HepG2 (cell line): Measurements from ENCODE around the gene MC1R. TPM values are rescaled to one million over a fixed set of nuclear protein-coding genes. Genes with fewer than 3 reads are reported as not detected.
A peak's percentile ranks its signal among the peaks of the same experiment; 100 is the strongest.

Source experiments
- CHD2 ChIP-seq: IDR thresholded peaks from 2 replicates; pipeline ENCODE4 v1.6.1; 2011; ENCODE audit warnings: low read depth, low read length, improper control_type of control experiment
- KAT8 ChIP-seq: IDR thresholded peaks from 2 replicates; pipeline ENCODE4 v1.6.1; 2016; ENCODE audit warnings: missing genetic modification reagents, missing compliant biosample characterization
- LCORL ChIP-seq, 2 experiments: fragments of 450-650 bp in 1 of 2; sonication (generic) in 1 of 2; formaldehyde crosslinking in 1 of 2; IDR thresholded peaks; 2 replicates each; pipeline versions ENCODE4 v1.5.0 to v1.6.1; 2017 to 2020; ENCODE audit warnings: antibody characterized with exemption in 1 of 2, missing genetic modification reagents in 1 of 2
- MBNL3 ChIP-seq: fragments of 250-450 bp; sonication (Bioruptor Pico); conservative IDR thresholded peaks from 2 replicates; pipeline ENCODE4 v1.8.0; 2022; ENCODE audit warnings: mild to moderate bottlenecking, inconsistent platforms
- MYC ChIP-seq: sonication (generic); formaldehyde crosslinking; IDR thresholded peaks from 2 replicates; pipeline ENCODE4 v1.9.0; 2021; ENCODE audit warnings: missing genetic modification reagents, borderline replicate concordance
- NR2F2 ChIP-seq: IDR thresholded peaks from 2 replicates; pipeline ENCODE4 v1.6.1; 2012; ENCODE audit warnings: low read depth, inconsistent platforms, borderline replicate concordance
- SMARCC2 ChIP-seq: fragments of 450-650 bp; IDR thresholded peaks from 2 replicates; pipeline ENCODE4 v1.6.1; 2017; ENCODE audit warnings: antibody characterized with exemption, mild to moderate bottlenecking
- SOX5 ChIP-seq: IDR thresholded peaks from 2 replicates; pipeline ENCODE4 v1.6.1; 2016; ENCODE audit warnings: borderline replicate concordance
- XRCC5 ChIP-seq: fragments of 200-400 bp; formaldehyde crosslinking; optimal IDR thresholded peaks from 2 replicates; pipeline ENCODE3; 2017; ENCODE audit warnings: mild to moderate bottlenecking, low read length
- polyA plus RNA-seq, 8 experiments: library from polyadenylated mRNA; depleted of rRNA in 3 of 8; stranded (reverse) in 7 of 8; unstranded in 1 of 8; fragments of >200 nt; fragmentation: Illumina TruSeq in 4 of 8; extraction: Trizol in 4 of 8; gene quantifications; 2 replicates each; pipeline versions ENCODE4 v1.2.1 to v1.2.3, GENCODE V29; 2011 to 2016; ENCODE audit warnings: low read depth in 4 of 8, missing spikeins in 1 of 8, mixed read lengths in 1 of 8; ENCODE audit not compliant: insufficient read depth in 1 of 8
- total RNA-seq, 5 experiments: library from RNA; depleted of rRNA; stranded (reverse); fragments of >200 nt; fragmentation: Illumina TruSeq; extraction: Trizol; gene quantifications; 2 replicates each; pipeline ENCODE4 v1.2.3, GENCODE V29; 2016; ENCODE audit warnings: low read depth in 1 of 5
- TF ChIP-seq, protein P1 (sequence below), 2 experiments: fragments of 450-650 bp in 1 of 2; sonication (generic) in 1 of 2; formaldehyde crosslinking in 1 of 2; IDR thresholded peaks; 2 replicates each; pipeline versions ENCODE4 v1.6.1 to v1.8.0; 2016 to 2022; ENCODE audit warnings: antibody characterized with exemption in 1 of 2, mild to moderate bottlenecking in 1 of 2, missing genetic modification reagents in 1 of 2
- TF ChIP-seq, protein P2 (sequence below): sonication (generic); IDR thresholded peaks from 2 replicates; pipeline ENCODE4 v1.6.1; 2016; ENCODE audit warnings: low read depth, borderline replicate concordance
- TF ChIP-seq, protein P3 (sequence below): conservative IDR thresholded peaks from 2 replicates; pipeline ENCODE4 v1.6.1; 2018; ENCODE audit warnings: missing genetic modification reagents
- TF ChIP-seq, protein P4 (sequence below): IDR thresholded peaks from 2 replicates; pipeline ENCODE4 v1.6.1; 2016; ENCODE audit warnings: low read depth, control low read depth
- TF ChIP-seq, protein P5 (sequence below): sonication (generic); formaldehyde crosslinking; IDR thresholded peaks from 2 replicates; pipeline ENCODE4 v1.4.0; 2020; ENCODE audit warnings: mild to moderate bottlenecking, missing genetic modification reagents
- TF ChIP-seq, protein P6 (sequence below): sonication (generic); formaldehyde crosslinking; IDR thresholded peaks from 2 replicates; pipeline ENCODE4 v1.8.0; 2022; ENCODE audit warnings: mild to moderate bottlenecking, missing genetic modification reagents; ENCODE audit not compliant: insufficient replicate concordance

MC1R gene
- total and polyA plus RNA-seq, 2 of the 13 experiments (the other 11 are each of a cell fraction or from before 2014, with no cell fraction given), result 9.1 to 14.8 TPM

DNA sequence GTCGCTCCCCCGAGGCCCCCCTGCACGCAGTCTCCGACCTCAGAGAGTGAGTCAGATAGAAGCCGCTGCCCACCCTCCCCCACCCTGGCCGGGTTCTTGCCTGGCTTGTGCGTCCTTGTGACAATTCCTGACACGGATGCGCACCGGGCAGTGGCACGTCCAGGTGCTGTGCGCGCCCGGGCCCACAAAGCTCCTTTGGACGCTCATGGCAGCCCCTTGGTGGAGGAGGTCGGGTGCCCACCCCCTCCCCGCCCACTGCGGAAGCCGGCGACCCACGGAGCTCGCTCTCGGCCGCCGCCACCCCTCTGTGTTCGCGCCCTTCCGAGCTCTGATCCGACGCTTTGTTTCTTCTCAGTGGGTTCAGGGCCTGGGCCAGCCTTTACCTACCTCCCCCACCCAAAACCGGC is 3.8 kb downstream of the MC1R start (continued):
- TF ChIP-seq, protein P1, sequence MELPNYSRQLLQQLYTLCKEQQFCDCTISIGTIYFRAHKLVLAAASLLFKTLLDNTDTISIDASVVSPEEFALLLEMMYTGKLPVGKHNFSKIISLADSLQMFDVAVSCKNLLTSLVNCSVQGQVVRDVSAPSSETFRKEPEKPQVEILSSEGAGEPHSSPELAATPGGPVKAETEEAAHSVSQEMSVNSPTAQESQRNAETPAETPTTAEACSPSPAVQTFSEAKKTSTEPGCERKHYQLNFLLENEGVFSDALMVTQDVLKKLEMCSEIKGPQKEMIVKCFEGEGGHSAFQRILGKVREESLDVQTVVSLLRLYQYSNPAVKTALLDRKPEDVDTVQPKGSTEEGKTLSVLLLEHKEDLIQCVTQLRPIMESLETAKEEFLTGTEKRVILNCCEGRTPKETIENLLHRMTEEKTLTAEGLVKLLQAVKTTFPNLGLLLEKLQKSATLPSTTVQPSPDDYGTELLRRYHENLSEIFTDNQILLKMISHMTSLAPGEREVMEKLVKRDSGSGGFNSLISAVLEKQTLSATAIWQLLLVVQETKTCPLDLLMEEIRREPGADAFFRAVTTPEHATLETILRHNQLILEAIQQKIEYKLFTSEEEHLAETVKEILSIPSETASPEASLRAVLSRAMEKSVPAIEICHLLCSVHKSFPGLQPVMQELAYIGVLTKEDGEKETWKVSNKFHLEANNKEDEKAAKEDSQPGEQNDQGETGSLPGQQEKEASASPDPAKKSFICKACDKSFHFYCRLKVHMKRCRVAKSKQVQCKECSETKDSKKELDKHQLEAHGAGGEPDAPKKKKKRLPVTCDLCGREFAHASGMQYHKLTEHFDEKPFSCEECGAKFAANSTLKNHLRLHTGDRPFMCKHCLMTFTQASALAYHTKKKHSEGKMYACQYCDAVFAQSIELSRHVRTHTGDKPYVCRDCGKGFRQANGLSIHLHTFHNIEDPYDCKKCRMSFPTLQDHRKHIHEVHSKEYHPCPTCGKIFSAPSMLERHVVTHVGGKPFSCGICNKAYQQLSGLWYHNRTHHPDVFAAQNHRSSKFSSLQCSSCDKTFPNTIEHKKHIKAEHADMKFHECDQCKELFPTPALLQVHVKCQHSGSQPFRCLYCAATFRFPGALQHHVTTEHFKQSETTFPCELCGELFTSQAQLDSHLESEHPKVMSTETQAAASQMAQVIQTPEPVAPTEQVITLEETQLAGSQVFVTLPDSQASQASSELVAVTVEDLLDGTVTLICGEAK (IDR thresholded peaks at IDR 0.05), result no peak
- TF ChIP-seq, protein P1 (CRISPR knock-in tag; IDR thresholded peaks at IDR 0.05), result no peak
- TF ChIP-seq MBNL3 (CRISPR knock-in tag), result no peak
- TF ChIP-seq SMARCC2, result no peak
- no peak for TF ChIP-seq XRCC5
- TF ChIP-seq MYC (CRISPR knock-in tag), result peak; percentile 46; the same call in 1 of the 2 replicates
- TF ChIP-seq, protein P2, sequence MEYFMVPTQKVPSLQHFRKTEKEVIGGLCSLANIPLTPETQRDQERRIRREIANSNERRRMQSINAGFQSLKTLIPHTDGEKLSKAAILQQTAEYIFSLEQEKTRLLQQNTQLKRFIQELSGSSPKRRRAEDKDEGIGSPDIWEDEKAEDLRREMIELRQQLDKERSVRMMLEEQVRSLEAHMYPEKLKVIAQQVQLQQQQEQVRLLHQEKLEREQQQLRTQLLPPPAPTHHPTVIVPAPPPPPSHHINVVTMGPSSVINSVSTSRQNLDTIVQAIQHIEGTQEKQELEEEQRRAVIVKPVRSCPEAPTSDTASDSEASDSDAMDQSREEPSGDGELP, result peak; percentile 14; the same call in 1 of the 2 replicates
- peak; percentile 55; the same call in 1 of the 2 replicates for TF ChIP-seq CHD2
- TF ChIP-seq, protein P3, sequence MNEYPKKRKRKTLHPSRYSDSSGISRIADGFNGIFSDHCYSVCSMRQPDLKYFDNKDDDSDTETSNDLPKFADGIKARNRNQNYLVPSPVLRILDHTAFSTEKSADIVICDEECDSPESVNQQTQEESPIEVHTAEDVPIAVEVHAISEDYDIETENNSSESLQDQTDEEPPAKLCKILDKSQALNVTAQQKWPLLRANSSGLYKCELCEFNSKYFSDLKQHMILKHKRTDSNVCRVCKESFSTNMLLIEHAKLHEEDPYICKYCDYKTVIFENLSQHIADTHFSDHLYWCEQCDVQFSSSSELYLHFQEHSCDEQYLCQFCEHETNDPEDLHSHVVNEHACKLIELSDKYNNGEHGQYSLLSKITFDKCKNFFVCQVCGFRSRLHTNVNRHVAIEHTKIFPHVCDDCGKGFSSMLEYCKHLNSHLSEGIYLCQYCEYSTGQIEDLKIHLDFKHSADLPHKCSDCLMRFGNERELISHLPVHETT (CRISPR knock-in tag), result no peak
- no peak for TF ChIP-seq KAT8 (CRISPR knock-in tag)
- TF ChIP-seq LCORL (IDR thresholded peaks at IDR 0.05), result no peak
- peak; percentile 81 for TF ChIP-seq LCORL (CRISPR knock-in tag; IDR thresholded peaks at IDR 0.05)
- no peak for TF ChIP-seq NR2F2
- TF ChIP-seq, protein P4, sequence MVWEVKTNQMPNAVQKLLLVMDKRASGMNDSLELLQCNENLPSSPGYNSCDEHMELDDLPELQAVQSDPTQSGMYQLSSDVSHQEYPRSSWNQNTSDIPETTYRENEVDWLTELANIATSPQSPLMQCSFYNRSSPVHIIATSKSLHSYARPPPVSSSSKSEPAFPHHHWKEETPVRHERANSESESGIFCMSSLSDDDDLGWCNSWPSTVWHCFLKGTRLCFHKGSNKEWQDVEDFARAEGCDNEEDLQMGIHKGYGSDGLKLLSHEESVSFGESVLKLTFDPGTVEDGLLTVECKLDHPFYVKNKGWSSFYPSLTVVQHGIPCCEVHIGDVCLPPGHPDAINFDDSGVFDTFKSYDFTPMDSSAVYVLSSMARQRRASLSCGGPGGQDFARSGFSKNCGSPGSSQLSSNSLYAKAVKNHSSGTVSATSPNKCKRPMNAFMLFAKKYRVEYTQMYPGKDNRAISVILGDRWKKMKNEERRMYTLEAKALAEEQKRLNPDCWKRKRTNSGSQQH (CRISPR knock-in tag), result peak; percentile 42; the same call in 1 of the 2 replicates
- TF ChIP-seq SOX5 (CRISPR knock-in tag), result peak; percentile 34; the same call in 1 of the 2 replicates
- TF ChIP-seq, protein P5, sequence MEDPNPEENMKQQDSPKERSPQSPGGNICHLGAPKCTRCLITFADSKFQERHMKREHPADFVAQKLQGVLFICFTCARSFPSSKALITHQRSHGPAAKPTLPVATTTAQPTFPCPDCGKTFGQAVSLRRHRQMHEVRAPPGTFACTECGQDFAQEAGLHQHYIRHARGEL (CRISPR knock-in tag), result no peak
- TF ChIP-seq, protein P6, sequence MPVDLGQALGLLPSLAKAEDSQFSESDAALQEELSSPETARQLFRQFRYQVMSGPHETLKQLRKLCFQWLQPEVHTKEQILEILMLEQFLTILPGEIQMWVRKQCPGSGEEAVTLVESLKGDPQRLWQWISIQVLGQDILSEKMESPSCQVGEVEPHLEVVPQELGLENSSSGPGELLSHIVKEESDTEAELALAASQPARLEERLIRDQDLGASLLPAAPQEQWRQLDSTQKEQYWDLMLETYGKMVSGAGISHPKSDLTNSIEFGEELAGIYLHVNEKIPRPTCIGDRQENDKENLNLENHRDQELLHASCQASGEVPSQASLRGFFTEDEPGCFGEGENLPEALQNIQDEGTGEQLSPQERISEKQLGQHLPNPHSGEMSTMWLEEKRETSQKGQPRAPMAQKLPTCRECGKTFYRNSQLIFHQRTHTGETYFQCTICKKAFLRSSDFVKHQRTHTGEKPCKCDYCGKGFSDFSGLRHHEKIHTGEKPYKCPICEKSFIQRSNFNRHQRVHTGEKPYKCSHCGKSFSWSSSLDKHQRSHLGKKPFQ (CRISPR knock-in tag), result peak; percentile 21
